HepG2 (cell line): ENCODE measurements around the gene GGA2. TPM values are rescaled to one million over a fixed set of nuclear protein-coding genes. Genes with fewer than 3 reads are reported as not detected.

Experiments
- GABPA ChIP-seq, 2 experiments: IDR thresholded peaks; 2 replicates each; pipeline ENCODE4 v1.6.1; 2011 to 2016; ENCODE audit warnings: low read depth in 2 of 2, low read length in 1 of 2, missing biosample characterization in 1 of 2, missing genetic modification characterization in 1 of 2
- GLI4 ChIP-seq: sonication (generic); formaldehyde crosslinking; IDR thresholded peaks from 2 replicates; pipeline ENCODE4 v1.5.1; 2020; ENCODE audit warnings: missing genetic modification reagents, mild to moderate bottlenecking, moderate library complexity, borderline replicate concordance
- HDAC1 ChIP-seq: sonication (generic); formaldehyde crosslinking; IDR thresholded peaks from 2 replicates; pipeline ENCODE4 v1.5.1; 2020; ENCODE audit warnings: mild to moderate bottlenecking, missing genetic modification reagents
- POGK ChIP-seq: sonication (generic); formaldehyde crosslinking; conservative IDR thresholded peaks from 2 replicates; pipeline ENCODE4 v1.8.0; 2022; ENCODE audit warnings: mild to moderate bottlenecking, moderate library complexity, missing genetic modification reagents
- TERF1 ChIP-seq: sonication (generic); formaldehyde crosslinking; IDR thresholded peaks from 2 replicates; pipeline ENCODE4 v1.8.0; 2022; ENCODE audit warnings: mild to moderate bottlenecking, missing genetic modification reagents, moderate library complexity
- THAP7 ChIP-seq: sonication (generic); formaldehyde crosslinking; IDR thresholded peaks from 2 replicates; pipeline ENCODE4 v1.8.1; 2023; ENCODE audit warnings: mild to moderate bottlenecking, missing genetic modification reagents
- TOPORS ChIP-seq: sonication (generic); formaldehyde crosslinking; IDR thresholded peaks from 2 replicates; pipeline ENCODE4 v1.8.0; 2023; ENCODE audit warnings: mild to moderate bottlenecking, missing genetic modification reagents
- ZBTB26 ChIP-seq: IDR thresholded peaks from 2 replicates; pipeline ENCODE4 v1.6.1; 2016; ENCODE audit warnings: missing compliant biosample characterization, missing genetic modification reagents, borderline replicate concordance
- ZBTB3 ChIP-seq: sonication (generic); formaldehyde crosslinking; IDR thresholded peaks from 2 replicates; pipeline ENCODE4 v1.4.0; 2020; ENCODE audit warnings: low read depth, mild to moderate bottlenecking, moderate library complexity, missing genetic modification reagents, borderline replicate concordance
- ZBTB4 ChIP-seq: sonication (generic); formaldehyde crosslinking; IDR thresholded peaks from 2 replicates; pipeline ENCODE4 v1.4.0; 2020; ENCODE audit warnings: missing genetic modification reagents, mild to moderate bottlenecking, borderline replicate concordance
- ZBTB44 ChIP-seq: sonication (generic); formaldehyde crosslinking; IDR thresholded peaks from 2 replicates; pipeline ENCODE4 v1.4.0; 2020; ENCODE audit warnings: missing genetic modification reagents
- ZNF17 ChIP-seq: sonication (generic); formaldehyde crosslinking; IDR thresholded peaks from 2 replicates; pipeline ENCODE4 v1.5.0; 2020; ENCODE audit warnings: mild to moderate bottlenecking, missing genetic modification reagents
- ZNF354B ChIP-seq: sonication (generic); formaldehyde crosslinking; IDR thresholded peaks from 2 replicates; pipeline ENCODE4 v1.8.0; 2022; ENCODE audit warnings: mild to moderate bottlenecking, missing genetic modification reagents
- ZNF383 ChIP-seq: sonication (generic); formaldehyde crosslinking; IDR thresholded peaks from 2 replicates; pipeline ENCODE4 v1.4.0; 2020; ENCODE audit warnings: missing genetic modification reagents, mild to moderate bottlenecking, borderline replicate concordance
- ZNF614 ChIP-seq: IDR thresholded peaks from 2 replicates; pipeline ENCODE4 v1.6.1; 2018; ENCODE audit warnings: missing biosample characterization, missing genetic modification reagents, inconsistent platforms, borderline replicate concordance
- ZNF75D ChIP-seq: sonication (generic); formaldehyde crosslinking; IDR thresholded peaks from 2 replicates; pipeline ENCODE4 v1.8.1; 2023; ENCODE audit warnings: missing genetic modification reagents, mild to moderate bottlenecking, borderline replicate concordance
- polyA plus RNA-seq, 8 experiments: library from polyadenylated mRNA; depleted of rRNA in 3 of 8; stranded (reverse) in 7 of 8; unstranded in 1 of 8; fragments of >200 nt; fragmentation: Illumina TruSeq in 4 of 8; extraction: Trizol in 4 of 8; gene quantifications; 2 replicates each; pipeline versions ENCODE4 v1.2.1 to v1.2.3, GENCODE V29; 2011 to 2016; ENCODE audit warnings: low read depth in 4 of 8, missing spikeins in 1 of 8, mixed read lengths in 1 of 8; ENCODE audit not compliant: insufficient read depth in 1 of 8
- total RNA-seq, 5 experiments: library from RNA; depleted of rRNA; stranded (reverse); fragments of >200 nt; fragmentation: Illumina TruSeq; extraction: Trizol; gene quantifications; 2 replicates each; pipeline ENCODE4 v1.2.3, GENCODE V29; 2016; ENCODE audit warnings: low read depth in 1 of 5

GGA2 gene
- total and polyA plus RNA-seq, 2 of the 13 experiments (the other 11 are each of a cell fraction or from before 2014, with no cell fraction given): 51.5 to 69.8 TPM

- TF ChIP-seq ZBTB26 (peak; percentile 91), GLI4 (CRISPR knock-in tag) (no peak; the same call in none of the 2 replicates), ZNF17 (CRISPR knock-in tag) (no peak), POGK (CRISPR knock-in tag) (peak; percentile 96), TOPORS (peak; percentile 43; the same call in 1 of the 2 replicates), TERF1 (no peak), ZNF614 (CRISPR knock-in tag) (peak; percentile 96; the same call in 1 of the 2 replicates), ZBTB3 (peak; percentile 89), HDAC1 (CRISPR knock-in tag) (peak; percentile 100), GABPA (IDR thresholded peaks at IDR 0.05; ENCODE audit: low read depth, low read length) (peak; percentile 63), GABPA (CRISPR knock-in tag; IDR thresholded peaks at IDR 0.05; ENCODE audit: low read depth) (peak; percentile 95), THAP7 (CRISPR knock-in tag) (peak; percentile 96), ZBTB44 (CRISPR knock-in tag) (0 out of 2 replicates have a peak, but pooled peaks have one; percentile 24), ZNF75D (no peak), ZNF354B (CRISPR knock-in tag) (peak; percentile 85; the same call in 1 of the 2 replicates), ZNF383 (CRISPR knock-in tag) (peak; percentile 89; the same call in 1 of the 2 replicates), ZBTB4 (CRISPR knock-in tag) (peak; percentile 96)
These were observed 46.8 kb upstream of the GGA2 start, which contains the start of the genes EARS2 and UBFD1 (continued) for GRCh38 chr16:23556881-23557778.
